Activated CD4-positive, CD25-positive, alpha-beta regulatory T cell treated with anti-CD3 and anti-CD28 coated beads, Interleukin-2, amount 50 U/mL, for 72 hours (primary cell): ENCODE data around the gene DMPK.
A peak's percentile ranks its signal among the peaks of the same experiment; 100 is the strongest.

Experiments
- DNase-seq: peaks from one replicate; pipeline ENCODE4 v3.0.0; 2021

Gene DMPK

GRCh38 chr19:45782820-45783785 is 813 bp upstream of the DMPK start:
- DNase-seq: no peak

- no peak for DNase-seq
Observed at GRCh38 chr19:45781214-45782161, 802 bp downstream of the DMPK start.

- DNase-seq: no peak
Observed at GRCh38 chr19:45780448-45781213, 1.7 kb downstream of the DMPK start.

GRCh38 chr19:45780146-45780447 is 2.2 kb downstream of the DMPK start:
- no peak for DNase-seq

DNA sequence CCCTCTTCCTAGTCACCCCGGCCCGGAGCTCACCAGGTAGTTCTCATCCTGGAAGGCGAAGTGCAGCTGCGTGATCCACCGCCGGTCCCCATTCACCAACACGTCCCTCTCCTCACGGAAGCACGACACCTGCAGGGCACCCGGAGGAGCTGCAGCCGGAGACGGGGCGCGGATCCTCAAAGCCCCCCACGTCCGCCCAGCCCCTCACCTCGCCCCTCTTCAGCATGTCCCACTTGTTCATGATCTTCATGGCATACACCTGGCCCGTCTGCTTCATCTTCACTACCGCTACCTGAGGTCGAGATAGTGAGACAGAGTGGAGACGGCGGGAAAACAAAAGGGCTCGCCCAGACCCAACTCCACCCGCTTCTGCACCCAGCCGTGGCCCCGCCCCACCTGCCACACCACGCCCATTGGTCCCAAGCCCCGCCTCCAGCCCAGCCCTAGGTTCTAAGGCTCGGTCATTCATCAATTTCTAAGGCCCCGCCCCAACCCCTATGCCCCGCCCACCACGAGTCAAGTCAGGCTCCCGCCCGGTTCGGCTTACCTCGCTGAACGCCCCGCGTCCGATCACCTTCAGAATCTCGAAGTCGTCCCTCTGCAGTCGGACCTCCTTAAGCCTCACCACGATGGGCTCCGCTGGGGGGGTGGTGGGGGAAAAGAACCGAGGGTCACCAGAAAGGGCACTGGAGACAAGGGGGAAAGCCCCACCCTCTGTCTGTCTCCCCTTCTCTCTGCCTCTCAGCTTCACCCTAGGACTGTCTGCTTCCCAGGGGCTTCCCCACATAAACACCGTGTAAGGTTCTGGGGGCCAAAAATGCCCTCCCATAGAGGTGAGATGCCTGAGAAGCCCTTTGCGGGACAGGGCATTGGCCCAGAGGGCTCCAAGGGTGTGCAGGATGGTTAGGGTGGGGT is 2.8 kb downstream of the DMPK start:
- peak; percentile 88 for DNase-seq

DNA sequence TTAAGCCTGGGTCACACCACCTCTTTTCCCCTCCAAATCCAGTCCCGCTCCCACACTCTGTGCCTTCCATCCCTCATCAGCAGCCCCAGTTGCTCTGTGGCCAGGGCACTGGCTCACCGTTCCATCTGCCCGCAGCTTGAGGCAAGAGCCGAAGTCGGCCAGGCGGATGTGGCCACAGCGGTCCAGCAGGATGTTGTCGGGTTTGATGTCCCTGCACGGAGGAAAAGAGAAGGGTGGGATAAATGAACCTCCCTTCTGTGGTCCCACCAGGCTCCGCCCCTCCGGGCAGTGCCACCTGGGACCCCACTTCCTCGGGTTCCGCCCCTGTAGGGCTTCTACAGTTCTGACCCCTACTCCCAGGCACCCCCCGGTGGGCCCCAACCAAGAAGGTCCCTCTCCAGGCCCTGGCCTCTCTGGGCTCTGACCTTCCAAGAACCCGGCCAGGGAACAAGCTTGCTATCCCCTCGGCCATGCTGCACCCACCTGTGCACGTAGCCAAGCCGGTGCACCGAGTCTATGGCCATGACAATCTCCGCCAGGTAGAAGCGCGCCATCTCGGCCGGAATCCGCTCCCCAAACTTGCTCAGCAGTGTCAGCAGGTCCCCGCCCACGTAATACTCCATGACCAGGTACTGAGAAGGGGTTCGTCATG is 4.2 kb downstream of the DMPK start:
- DNase-seq: no peak

GRCh38 chr19:45777395-45777961 is 4.8 kb downstream of the DMPK start:
- DNase-seq: no peak

GRCh38 chr19:45774765-45775164 is 7.5 kb downstream of the DMPK start:
- no peak for DNase-seq

DNA sequence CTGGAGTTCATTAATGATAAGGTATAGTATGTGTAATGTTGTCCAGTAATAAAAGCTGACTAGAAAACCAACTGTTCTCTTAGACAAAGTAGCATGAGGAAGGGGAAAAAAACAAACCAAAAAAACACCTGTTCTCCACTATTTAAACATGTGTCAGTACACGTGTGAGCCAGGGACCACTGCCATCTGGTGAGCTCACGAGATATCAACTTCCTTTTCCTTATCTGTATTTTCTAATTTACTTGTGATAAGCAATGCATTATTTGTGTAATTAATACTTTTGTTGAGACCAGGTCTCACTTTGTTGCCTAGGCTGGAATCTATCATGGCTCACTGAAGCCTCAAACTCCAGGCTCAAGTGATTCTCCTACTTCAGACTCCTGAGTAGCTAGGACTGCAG is 8.9 kb downstream of the DMPK start:
- no peak for DNase-seq

DNA sequence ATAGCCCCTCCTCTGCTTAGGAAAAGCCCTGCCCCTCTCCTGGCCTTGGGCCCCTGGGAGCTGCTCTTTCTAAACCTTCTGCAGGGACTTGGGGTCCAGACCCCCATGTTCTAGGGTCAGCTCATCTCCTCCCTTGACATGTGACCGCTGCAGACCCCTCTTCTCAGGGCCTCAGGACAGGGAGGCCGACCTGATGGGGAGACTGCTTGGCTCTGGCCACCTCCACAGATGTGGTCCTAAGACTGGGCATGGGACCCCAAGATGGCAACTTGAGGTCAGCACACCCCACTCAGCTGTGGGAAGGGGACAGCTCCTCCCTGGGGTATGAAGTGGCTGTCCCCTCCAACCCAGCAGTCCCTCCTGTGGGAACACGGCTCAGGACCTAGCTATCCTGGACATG is 9.4 kb downstream of the DMPK start:
- DNase-seq: no peak

GRCh38 chr19:45772130-45772840 is 10.0 kb downstream of the DMPK start:
- no peak for DNase-seq

DNA sequence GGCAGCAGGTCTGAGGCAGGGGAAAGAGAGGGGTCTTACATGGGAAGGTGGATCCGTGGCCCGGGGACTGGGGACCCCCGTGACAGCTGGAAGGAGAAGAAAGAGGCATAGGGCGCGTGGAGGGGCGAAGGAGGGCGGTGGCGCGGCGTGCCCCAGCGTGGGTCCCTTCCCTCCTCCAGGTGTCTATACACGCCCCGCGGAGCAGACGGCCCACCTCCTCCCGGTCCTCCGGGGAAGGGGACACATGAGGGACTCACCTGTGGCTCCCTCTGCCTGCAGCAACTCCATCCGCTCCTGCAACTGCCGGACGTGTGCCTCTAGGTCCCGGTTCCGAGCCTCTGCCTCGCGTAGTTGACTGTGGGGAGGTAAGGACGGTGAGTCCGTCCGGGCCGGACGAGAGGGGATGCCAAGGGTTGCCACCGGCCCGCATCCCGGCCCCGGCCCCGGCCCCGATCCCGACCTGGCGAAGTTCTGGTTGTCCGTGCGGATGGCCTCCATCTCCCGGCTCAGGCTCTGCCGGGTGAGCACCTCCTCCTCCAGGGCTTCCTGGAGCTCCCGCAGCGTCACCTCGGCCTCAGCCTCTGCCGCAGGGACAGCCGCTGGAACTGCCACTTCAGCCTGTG is 10.9 kb downstream of the DMPK start:
- no peak for DNase-seq

DNA sequence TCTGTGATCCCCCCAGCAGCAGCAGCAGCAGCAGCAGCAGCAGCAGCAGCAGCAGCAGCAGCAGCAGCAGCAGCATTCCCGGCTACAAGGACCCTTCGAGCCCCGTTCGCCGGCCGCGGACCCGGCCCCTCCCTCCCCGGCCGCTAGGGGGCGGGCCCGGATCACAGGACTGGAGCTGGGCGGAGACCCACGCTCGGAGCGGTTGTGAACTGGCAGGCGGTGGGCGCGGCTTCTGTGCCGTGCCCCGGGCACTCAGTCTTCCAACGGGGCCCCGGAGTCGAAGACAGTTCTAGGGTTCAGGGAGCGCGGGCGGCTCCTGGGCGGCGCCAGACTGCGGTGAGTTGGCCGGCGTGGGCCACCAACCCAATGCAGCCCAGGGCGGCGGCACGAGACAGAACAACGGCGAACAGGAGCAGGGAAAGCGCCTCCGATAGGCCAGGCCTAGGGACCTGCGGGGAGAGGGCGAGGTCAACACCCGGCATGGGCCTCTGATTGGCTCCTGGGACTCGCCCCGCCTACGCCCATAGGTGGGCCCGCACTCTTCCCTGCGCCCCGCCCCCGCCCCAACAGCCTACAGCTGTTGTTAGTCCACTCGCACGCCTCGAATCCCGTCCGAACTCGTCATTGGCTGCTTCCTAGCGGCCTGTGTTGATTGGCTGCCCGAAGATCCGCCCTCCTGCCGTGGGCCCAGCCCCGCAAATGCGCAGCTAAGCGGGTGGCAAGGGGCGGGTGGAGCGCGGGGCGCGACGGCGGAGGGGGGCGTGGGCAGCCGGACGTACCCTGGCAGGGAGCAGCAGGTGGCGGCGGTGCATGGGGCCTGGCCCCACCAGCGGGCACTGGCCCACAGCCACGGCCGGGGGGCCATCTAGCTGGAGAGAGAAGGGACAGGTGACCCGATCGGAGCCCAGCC is 11.8 kb downstream of the DMPK start:
- DNase-seq: peak; percentile 88

DNA sequence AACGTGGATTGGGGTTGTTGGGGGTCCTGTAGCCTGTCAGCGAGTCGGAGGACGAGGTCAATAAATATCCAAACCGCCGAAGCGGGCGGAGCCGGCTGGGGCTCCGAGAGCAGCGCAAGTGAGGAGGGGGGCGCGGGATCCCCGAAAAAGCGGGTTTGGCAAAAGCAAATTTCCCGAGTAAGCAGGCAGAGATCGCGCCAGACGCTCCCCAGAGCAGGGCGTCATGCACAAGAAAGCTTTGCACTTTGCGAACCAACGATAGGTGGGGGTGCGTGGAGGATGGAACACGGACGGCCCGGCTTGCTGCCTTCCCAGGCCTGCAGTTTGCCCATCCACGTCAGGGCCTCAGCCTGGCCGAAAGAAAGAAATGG is 12.5 kb downstream of the DMPK start:
- no peak for DNase-seq

GRCh38 chr19:45768984-45769782 is 13.1 kb downstream of the DMPK start, which contains the start of gene SIX5:
Gene SIX5 (minus strand): TSS chr19:45769252. CDS start chr19:45768844, 408 bp downstream.
- DNase-seq: peak; percentile 98

- DNase-seq: peak; percentile 49
Observed at GRCh38 chr19:45768655-45768983, 13.7 kb downstream of the DMPK start.

- peak; percentile 55 for DNase-seq
Observed at GRCh38 chr19:45767881-45768654, 14.2 kb downstream of the DMPK start.
